Upper lobe of left lung (tissue), 6 donors: ENCODE measurements around the gene CPT1A. TPM values are rescaled to one million over a fixed set of nuclear protein-coding genes. Genes with fewer than 3 reads are reported as not detected.

Source experiments
- ATAC-seq, 2 donors: fragments of 200-7000 bp; cut with Tn5 transposase; one replicate each; pipeline ENCODE4 v1.9.1; 2022; ENCODE audit warnings: mild to moderate bottlenecking in 2 of 2, moderate library complexity in 2 of 2; ENCODE audit not compliant: low FRiP score in 2 of 2
- DNase-seq, 2 donors: peaks; one replicate each; pipeline ENCODE4 v3.0.0-alpha.2; 2019 to 2020
- H3K27ac ChIP-seq, 4 donors: fragments of 200-600 bp; sonication (generic); one replicate each; pipeline ENCODE4 v1.5.1; 2016 to 2019
- H3K27me3 ChIP-seq, 4 donors: fragments of 200-600 bp; sonication (generic); one replicate each; pipeline ENCODE4 v1.5.1; 2017 to 2019
- H3K36me3 ChIP-seq, 4 donors: fragments of 200-600 bp; sonication (generic); one replicate each; pipeline ENCODE4 v1.5.1; 2016 to 2019
- H3K4me1 ChIP-seq, 4 donors: fragments of 200-600 bp; sonication (generic); one replicate each; pipeline ENCODE4 v1.5.1; 2018 to 2019
- H3K4me3 ChIP-seq, 4 donors: fragments of 200-600 bp; sonication (generic); one replicate each; pipeline ENCODE4 v1.5.1; 2017 to 2019; ENCODE audit warnings: mild to moderate bottlenecking in 2 of 4, moderate library complexity in 1 of 4
- H3K9me3 ChIP-seq, 4 donors: fragments of 200-600 bp; sonication (generic); one replicate each; pipeline ENCODE4 v1.5.1; 2018 to 2019
- CTCF ChIP-seq, 6 experiments: fragments of 450-650 bp in 4 of 6; fragments of 200-600 bp in 2 of 6; sonication (generic) in 2 of 6; IDR thresholded peaks; one replicate each; pipeline ENCODE4 v1.5.1; 2016 to 2019; ENCODE audit warnings: antibody characterized with exemption in 6 of 6
- EP300 ChIP-seq, 4 donors: sonication (generic); formaldehyde crosslinking; IDR thresholded peaks; one replicate each; pipeline ENCODE4 v1.5.1; 2017; ENCODE audit warnings: antibody characterized with exemption in 4 of 4, control low read depth in 2 of 4
- POLR2A ChIP-seq, 4 donors: fragments of 450-650 bp; IDR thresholded peaks; one replicate each; pipeline ENCODE4 v1.5.1; 2016 to 2017; ENCODE audit warnings: antibody characterized with exemption in 4 of 4, mild to moderate bottlenecking in 2 of 4
- POLR2AphosphoS5 ChIP-seq, 2 donors: sonication (generic); formaldehyde crosslinking; IDR thresholded peaks; one replicate each; pipeline ENCODE4 v1.5.1; 2017; ENCODE audit warnings: antibody characterized with exemption in 2 of 2
- WGBS, 2 donors: methylation state at CpG; one replicate each; pipeline ENCODE4 v1.1.5; 2017 to 2018; 5-methylcytosine and 5-hydroxymethylcytosine counted together
- total RNA-seq, 6 donors: library from RNA; depleted of rRNA in 4 of 6; stranded (reverse); fragments of >200 nt in 4 of 6; gene quantifications; one replicate each; pipeline versions ENCODE4 v1.1.0 to v1.2.1, GENCODE V29; 2016 to 2021
- donor health status: DM: no; HTN: no; CAD: no; lungs with moderate emphysema.
- donor health status: DM: no; HTN: yes; CAD: no; lungs with severe emphysema.

The CPT1A gene
- total RNA-seq, 6 donors from 2014 or later: 38.2 to 91.8 (median 63.3) TPM

GRCh38 chr11:68711114-68711513 is 130.6 kb downstream of the CPT1A start:
- 89 to 95% methylated on average over 8 of the region's 8 CpGs for WGBS, 2 donors
- Histone ChIP-seq H3K4me1 (peaks cover 0 to 6% (median 0%) of the 10 kb centered on the region in 4 donors), H3K27me3 (no peaks in the 10 kb centered on the region), H3K36me3 (no peaks in the 10 kb centered on the region), H3K4me3 (no peak overlapping the region), H3K27ac (no peak overlapping the region), H3K9me3 (no peaks in the 10 kb centered on the region)
- no peak for DNase-seq
- no peak for TF ChIP-seq POLR2A (IDR thresholded peaks at IDR 0.05)
- no peak for TF ChIP-seq EP300 (IDR thresholded peaks at IDR 0.05)
- TF ChIP-seq CTCF (IDR thresholded peaks at IDR 0.05): no peak
- TF ChIP-seq POLR2AphosphoS5 (IDR thresholded peaks at IDR 0.05): no peak
- ATAC-seq: no peak

GRCh38 chr11:68710409-68710808 is 131.3 kb downstream of the CPT1A start:
- no peak for ATAC-seq
- 82 to 85% methylated on average over 11 of the region's 11 CpGs for WGBS, 2 donors

GRCh38 chr11:68709062-68709461 is 132.7 kb downstream of the CPT1A start:
- ATAC-seq (no peak), DNase-seq (no peak)
- H3K27ac ChIP-seq: no peak overlapping the region
- no peaks in the 10 kb centered on the region for H3K36me3 ChIP-seq
- 72 to 77% methylated on average over 8 to 12 of the region's 12 CpGs for WGBS, 2 donors
- H3K4me3 ChIP-seq: no peak overlapping the region
- no peaks in the 10 kb centered on the region for H3K27me3 ChIP-seq
- H3K4me1 ChIP-seq: no peaks in the 10 kb centered on the region
- TF ChIP-seq EP300 (IDR thresholded peaks at IDR 0.05): no peak
- TF ChIP-seq CTCF (IDR thresholded peaks at IDR 0.05): no peak
- no peak for TF ChIP-seq POLR2AphosphoS5 (IDR thresholded peaks at IDR 0.05)
- no peak for TF ChIP-seq POLR2A (IDR thresholded peaks at IDR 0.05)
- H3K9me3 ChIP-seq: no peaks in the 10 kb centered on the region

More at GRCh38 chr11:68710409-68710808, 131.3 kb downstream of the CPT1A start:
- Histone ChIP-seq H3K36me3 (no peaks in the 10 kb centered on the region), H3K4me1 (peaks cover 0 to 6% (median 0%) of the 10 kb centered on the region in 4 donors), H3K9me3 (no peaks in the 10 kb centered on the region), H3K27me3 (no peaks in the 10 kb centered on the region), H3K4me3 (no peak overlapping the region), H3K27ac (no peak overlapping the region)
- DNase-seq: no peak
- TF ChIP-seq CTCF (IDR thresholded peaks at IDR 0.05) (no peak), POLR2AphosphoS5 (IDR thresholded peaks at IDR 0.05) (no peak), EP300 (IDR thresholded peaks at IDR 0.05) (no peak), POLR2A (IDR thresholded peaks at IDR 0.05) (no peak)

GRCh38 chr11:68707527-68707926 is 134.2 kb downstream of the CPT1A start:
- no peak for DNase-seq
- no peaks in the 10 kb centered on the region for H3K27me3 ChIP-seq
- TF ChIP-seq POLR2AphosphoS5 (IDR thresholded peaks at IDR 0.05): no peak
- no peak for TF ChIP-seq CTCF (IDR thresholded peaks at IDR 0.05)
- no peak for TF ChIP-seq EP300 (IDR thresholded peaks at IDR 0.05)
- TF ChIP-seq POLR2A (IDR thresholded peaks at IDR 0.05): no peak
- no peaks in the 10 kb centered on the region for H3K36me3 ChIP-seq
- no peaks in the 10 kb centered on the region for H3K9me3 ChIP-seq
- 90 to 92% methylated on average over 7 of the region's 7 CpGs for whole genome bisulfite sequencing, 2 donors
- H3K4me1 ChIP-seq: no peaks in the 10 kb centered on the region
- no peak for ATAC-seq
- no peak overlapping the region for H3K4me3 ChIP-seq
- no peak overlapping the region for H3K27ac ChIP-seq

GRCh38 chr11:68704887-68705286 is 136.8 kb downstream of the CPT1A start:
- no peak for ATAC-seq
- no peaks in the 10 kb centered on the region for H3K4me1 ChIP-seq
- H3K27ac ChIP-seq: no peak overlapping the region
- no peak overlapping the region for H3K4me3 ChIP-seq
- no peaks in the 10 kb centered on the region for H3K36me3 ChIP-seq
- TF ChIP-seq POLR2AphosphoS5 (IDR thresholded peaks at IDR 0.05): no peak
- TF ChIP-seq EP300 (IDR thresholded peaks at IDR 0.05): no peak
- no peak for TF ChIP-seq CTCF (IDR thresholded peaks at IDR 0.05)
- TF ChIP-seq POLR2A (IDR thresholded peaks at IDR 0.05): no peak
- WGBS, 2 donors: 60 to 62% methylated on average over 12 to 13 of the region's 16 CpGs
- no peaks in the 10 kb centered on the region for H3K9me3 ChIP-seq
- DNase-seq: no peak
- H3K27me3 ChIP-seq: no peaks in the 10 kb centered on the region
